Heart left ventricle (tissue), 13 donors: ENCODE results near the gene ELOF1.

Experiments used
- CTCF ChIP-seq, 12 donors: fragments of 200-600 bp; sonication (generic) in 4 of 12; IDR thresholded peaks; one replicate each; pipeline versions ENCODE4 v1.5.0 to v1.8.0; 2018 to 2022; ENCODE audit warnings: antibody characterized with exemption in 12 of 12, mild to moderate bottlenecking in 5 of 12
- POLR2A ChIP-seq, 2 donors: fragments of 450-650 bp; IDR thresholded peaks; one replicate each; pipeline ENCODE4 v1.6.1; 2017; ENCODE audit warnings: antibody characterized with exemption in 2 of 2, mild to moderate bottlenecking in 2 of 2, moderate library complexity in 2 of 2
- donor health status: ischemic (EF 13 %, LVEDD 7.1; RV severe dilation, severe dysfunction).
- donor health status: DM: no; HTN: yes; CAD: no.
- donor health status: DM: no; HTN: no; CAD: no.
- donor health status: ischemic (EF 25% LVEDD 6.9; RV normal size, moderate dysfunction).
- donor health status: ischemic (EF 25% LVEDD 5.7; RV mildly dilated, moderate dysfunction).
- donor health status: ischemic (EF 35%, LVEDD 5.7; RV mildly dilated, moderate dysfunction).
- donor health status: nonischemic (EF 11% LVEDD 7.7; RV severe dilation, severe dysfunction).
- donor health status: DM: yes; HTN: yes; CAD: no.
- donor health status: PGD.
- donor health status: ischemic (EF 29% LVEDD 5.4; RV normal size, mild dysfunction).
- donor health status: nonischemic (EF 23%, LVEDD 6.1; RV moderate dilation, normal function).

- TF ChIP-seq CTCF (IDR thresholded peaks at IDR 0.05) (no peak), POLR2A (IDR thresholded peaks at IDR 0.05) (no peak)
Observed at GRCh38 chr19:11556634-11557420, 2.2 kb downstream of the ELOF1 start.
